HG02973 (cell line): ENCODE results near the gene ZCCHC7.
"Not testable (repeated sequence)": the region's sequence is repeated elsewhere in the genome, so short reads cannot be mapped to it uniquely, and the experiment has no call there.

ENCODE experiments used
- ATAC-seq: cut with Tn5 transposase; IDR thresholded peaks from one replicate; pipeline ENCODE4 v1.9.1; 2021; ENCODE audit warnings: moderate library complexity; ENCODE audit not compliant: unreplicated experiment

Gene ZCCHC7

GRCh38 chr9:37203456-37203855 is 83.1 kb downstream of the ZCCHC7 start:
- ATAC-seq, result not testable (repeated sequence)

GRCh38 chr9:37206121-37206620 is 85.8 kb downstream of the ZCCHC7 start:
- ATAC-seq, result no peak

GRCh38 chr9:37209431-37210386 is 89.3 kb downstream of the ZCCHC7 start:
- no peak for ATAC-seq

- ATAC-seq, result no peak
These were observed 90.6 kb downstream of the ZCCHC7 start for GRCh38 chr9:37210737-37211523.

GRCh38 chr9:37212435-37212834 is 92.1 kb downstream of the ZCCHC7 start:
- no peak for ATAC-seq

- no peak for ATAC-seq
These were observed 95.0 kb downstream of the ZCCHC7 start for GRCh38 chr9:37215381-37215780.

GRCh38 chr9:37215830-37216229 is 95.5 kb downstream of the ZCCHC7 start:
- no peak for ATAC-seq

- no peak for ATAC-seq
These were observed 96.8 kb downstream of the ZCCHC7 start for GRCh38 chr9:37217161-37217560.

- no peak for ATAC-seq
These were observed 98.5 kb downstream of the ZCCHC7 start for GRCh38 chr9:37218800-37219425.

GRCh38 chr9:37220971-37221370 is 100.6 kb downstream of the ZCCHC7 start:
- ATAC-seq, result no peak

- ATAC-seq, result no peak
These were observed 101.2 kb downstream of the ZCCHC7 start for GRCh38 chr9:37221489-37222106.

- ATAC-seq, result no peak
These were observed 109.1 kb downstream of the ZCCHC7 start for GRCh38 chr9:37229455-37229854.

GRCh38 chr9:37229882-37230482 is 109.6 kb downstream of the ZCCHC7 start:
- no peak for ATAC-seq

GRCh38 chr9:37236822-37237221 is 116.4 kb downstream of the ZCCHC7 start:
- no peak for ATAC-seq

- no peak for ATAC-seq
These were observed 117.7 kb downstream of the ZCCHC7 start for GRCh38 chr9:37238122-37238521.

GRCh38 chr9:37239224-37239859 is 119.0 kb downstream of the ZCCHC7 start:
- no peak for ATAC-seq

GRCh38 chr9:37239921-37240320 is 119.5 kb downstream of the ZCCHC7 start:
- ATAC-seq, result no peak

- no peak for ATAC-seq
These were observed 121.0 kb downstream of the ZCCHC7 start for GRCh38 chr9:37241340-37241739.

- ATAC-seq, result no peak
These were observed 121.7 kb downstream of the ZCCHC7 start for GRCh38 chr9:37242089-37242488.
